Calu3 (cell line): ENCODE data around the gene CEMIP. TPM values are rescaled to one million over a fixed set of nuclear protein-coding genes. Genes with fewer than 3 reads are reported as not detected.

Source experiments
- BruUV-seq: library from RNA; stranded (reverse); fragments of 400-500 nt; replicated peaks from 2 replicates; lab custom pipeline; 2021; lab: Mats Ljungman, UMichigan
- CTCF ChIA-PET: fragments of 300-600 bp; sonication (Branson Sonifier 250); formaldehyde crosslinking; loops from one replicate; lab custom pipeline; 2022; ENCODE audit warnings: antibody characterized with exemption; lab: Charles Lee
- DNase-seq: peaks from one replicate; pipeline ENCODE4 v3.0.0; 2022
- H3K27ac Mint-ChIP-seq: one replicate; pipeline ENCODE4 v1.8.0; 2022; ENCODE audit warnings: mixed read lengths; ENCODE audit not compliant: unreplicated experiment
- H3K27me3 Mint-ChIP-seq: one replicate; pipeline ENCODE4 v1.8.0; 2022; ENCODE audit warnings: mixed read lengths; ENCODE audit not compliant: unreplicated experiment
- H3K36me3 Mint-ChIP-seq: one replicate; pipeline ENCODE4 v1.8.0; 2022; ENCODE audit warnings: mild to moderate bottlenecking, moderate library complexity, mixed read lengths; ENCODE audit not compliant: insufficient read depth, unreplicated experiment
- H3K4me1 Mint-ChIP-seq: one replicate; pipeline ENCODE4 v1.8.0; 2022; ENCODE audit warnings: mild to moderate bottlenecking, low read depth, mixed read lengths; ENCODE audit not compliant: unreplicated experiment
- H3K4me3 Mint-ChIP-seq: one replicate; pipeline ENCODE4 v1.8.0; 2022; ENCODE audit warnings: mild to moderate bottlenecking, low read depth, moderate library complexity, mixed read lengths; ENCODE audit not compliant: unreplicated experiment
- H3K9me3 Mint-ChIP-seq: one replicate; pipeline ENCODE4 v1.8.0; 2022; ENCODE audit warnings: low read depth, mixed read lengths; ENCODE audit not compliant: unreplicated experiment
- CTCF ChIP-seq: fragments of 200-600 bp; IDR thresholded peaks from one replicate; pipeline ENCODE4 v1.8.0; 2022; ENCODE audit warnings: antibody characterized with exemption; ENCODE audit not compliant: unreplicated experiment
- intact Hi-C: fragments of 100-400 bp; cut with micrococcal nuclease; formaldehyde crosslinking; loops from one replicate; pipeline ENCODE4 v1.10.0; 2022; ENCODE audit not compliant: unreplicated experiment
- total RNA-seq: library from RNA; stranded (reverse); gene quantifications from 2 replicates; pipeline ENCODE4 v1.2.3, GENCODE V29; 2022

CEMIP gene
- total RNA-seq, 1 experiment from 2014 or later: 1.8 TPM

GRCh38 chr15:80991421-80991820, 212.3 kb downstream of the CEMIP start:
- CTCF ChIA-PET: interaction anchor here (1.0 kb wide), 1 partner anchor 275 kb away, joined by 5 read pairs; no protein-coding TSS in a partner anchor
- no peaks in the 10 kb centered on the region for H3K27me3 Mint-ChIP-seq
- no peaks in the 10 kb centered on the region for H3K9me3 Mint-ChIP-seq
- no peak overlapping the region for H3K27ac Mint-ChIP-seq
- intact Hi-C loops: no loop called here
- H3K36me3 Mint-ChIP-seq: peaks cover 22% of the 10 kb centered on the region
- H3K4me1 Mint-ChIP-seq: peaks cover 36% of the 10 kb centered on the region
- no peak for TF ChIP-seq CTCF
- no peak overlapping the region for H3K4me3 Mint-ChIP-seq
- DNase-seq: peak; percentile 13
- no TSS peak for BruUV-seq

- DNase-seq: no peak
- intact Hi-C loops: no loop called here
- no TSS peak for BruUV-seq
- no peak for TF ChIP-seq CTCF
- H3K4me1 Mint-ChIP-seq: peaks cover 31% of the 10 kb centered on the region
- H3K4me3 Mint-ChIP-seq: no peak overlapping the region
- H3K27ac Mint-ChIP-seq: no peak overlapping the region
- peaks cover 22% of the 10 kb centered on the region for H3K36me3 Mint-ChIP-seq
- CTCF ChIA-PET: interaction anchor here (1.0 kb wide), 1 partner anchor 274 kb away, joined by 5 read pairs; no protein-coding TSS in a partner anchor
- H3K27me3 Mint-ChIP-seq: no peaks in the 10 kb centered on the region
- no peaks in the 10 kb centered on the region for H3K9me3 Mint-ChIP-seq
Observed at GRCh38 chr15:80992006-80992405, 212.8 kb downstream of the CEMIP start.

GRCh38 chr15:80992441-80992840, 213.3 kb downstream of the CEMIP start:
- H3K4me1 Mint-ChIP-seq: peaks cover 29% of the 10 kb centered on the region
- CTCF ChIA-PET: no interaction called here
- BruUV-seq: no TSS peak
- no peaks in the 10 kb centered on the region for H3K27me3 Mint-ChIP-seq
- intact Hi-C loops: no loop called here
- no peak for DNase-seq
- H3K27ac Mint-ChIP-seq: no peak overlapping the region
- peaks cover 22% of the 10 kb centered on the region for H3K36me3 Mint-ChIP-seq
- TF ChIP-seq CTCF: no peak
- H3K9me3 Mint-ChIP-seq: no peaks in the 10 kb centered on the region
- no peak overlapping the region for H3K4me3 Mint-ChIP-seq

GRCh38 chr15:80996247-80996646, 217.1 kb downstream of the CEMIP start:
- no peaks in the 10 kb centered on the region for H3K27me3 Mint-ChIP-seq
- intact Hi-C loops: loop anchor here (5.0 kb wide), 2 partner anchors 111 to 261 kb away; no protein-coding TSS in a partner anchor
- peaks cover 23% of the 10 kb centered on the region for H3K4me1 Mint-ChIP-seq
- peak; percentile 46 for TF ChIP-seq CTCF
- H3K27ac Mint-ChIP-seq: no peak overlapping the region
- H3K4me3 Mint-ChIP-seq: no peak overlapping the region
- peaks cover 22% of the 10 kb centered on the region for H3K36me3 Mint-ChIP-seq
- no peaks in the 10 kb centered on the region for H3K9me3 Mint-ChIP-seq
- no peak for DNase-seq
- CTCF ChIA-PET: interaction anchor here (1.1 kb wide), 1 partner anchor 102 kb away, joined by 3 read pairs; no protein-coding TSS in a partner anchor
- no TSS peak for BruUV-seq
